ENCODE measurements around the gene TRAPPC2L.

TRAPPC2L gene

DNA sequence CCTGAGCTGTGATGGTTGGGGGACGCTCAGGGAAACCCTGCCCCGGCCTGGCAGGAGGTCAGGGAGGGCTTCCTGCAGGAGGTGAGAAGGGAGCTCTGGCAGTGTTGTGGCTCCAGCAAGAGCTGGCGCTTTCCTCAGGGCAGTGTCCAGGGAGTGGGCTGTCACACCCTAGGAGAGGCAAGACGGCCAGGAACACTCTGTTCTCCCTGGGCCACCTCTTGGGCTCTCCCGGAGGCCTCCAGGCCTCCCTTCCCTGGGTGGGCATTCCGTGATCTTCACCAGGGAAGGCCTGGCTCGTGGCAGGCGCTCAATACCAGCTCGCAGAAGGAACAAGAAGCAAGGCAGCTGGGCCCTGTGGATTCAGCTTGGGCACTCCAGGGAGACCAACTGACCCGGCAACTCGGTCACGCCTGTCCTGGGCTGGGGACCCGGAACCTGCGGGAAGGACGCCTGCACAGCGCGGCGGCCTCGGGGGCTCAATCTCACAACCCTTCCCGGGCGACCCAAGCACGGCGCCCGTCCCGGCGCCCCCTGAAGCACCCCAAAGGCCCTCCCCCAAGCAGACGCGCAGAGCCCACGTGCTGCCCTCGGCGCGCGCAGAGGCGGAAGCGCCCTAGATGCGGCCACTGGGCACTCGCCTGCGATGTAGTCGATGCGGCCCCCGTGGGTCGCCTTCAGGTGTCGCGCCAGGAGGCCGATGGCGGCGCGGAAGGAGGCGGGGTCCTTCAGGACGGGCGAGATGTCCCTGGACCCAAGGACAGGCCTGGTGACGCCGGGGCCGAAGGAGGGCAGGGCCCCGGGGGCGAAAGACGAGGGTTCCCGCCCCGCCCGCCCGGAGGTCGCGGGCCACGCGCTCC is 45.8 kb upstream of the TRAPPC2L start:
- peak; percentile 71 for DNase-seq (ENCODE audit: low read depth)

DNA sequence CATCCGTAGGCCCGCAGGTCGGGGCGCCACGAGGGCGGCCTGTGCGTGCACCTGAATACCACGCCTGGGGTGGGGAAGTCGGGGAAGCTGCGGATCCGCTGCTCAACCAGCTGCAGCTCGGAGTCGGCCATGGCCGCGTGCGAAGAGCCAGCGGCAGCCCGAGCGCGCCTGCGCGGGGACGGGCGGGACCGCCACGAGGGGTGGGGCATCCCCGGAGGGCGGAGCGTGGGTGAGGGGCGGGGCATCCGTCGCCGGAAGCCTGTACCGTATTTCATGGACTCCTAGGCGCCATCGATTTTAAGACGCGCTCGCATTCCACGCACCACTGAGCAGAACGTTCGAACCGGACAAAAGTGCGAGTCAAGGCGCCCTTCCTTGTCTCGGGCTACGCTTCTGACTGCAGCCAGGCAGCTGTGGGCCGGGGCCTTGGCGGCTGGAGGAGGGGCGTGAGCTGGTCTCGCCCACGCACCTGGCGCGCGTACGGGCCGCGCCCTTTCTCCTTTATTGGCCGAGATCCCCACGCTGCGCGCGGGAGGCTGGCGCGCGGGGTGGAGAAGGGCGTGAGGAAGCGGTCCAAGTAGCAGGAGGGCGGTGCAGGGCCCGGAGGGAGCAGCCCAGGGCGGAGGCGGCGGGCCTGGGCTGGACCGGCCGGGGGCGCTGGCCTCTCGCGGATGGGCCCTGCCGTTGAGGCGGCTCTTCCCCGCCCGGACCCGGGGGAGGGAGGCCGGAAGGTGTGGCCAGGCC is 45.0 kb upstream of the TRAPPC2L start, which contains the start of gene APRT:
TSS of gene APRT (minus strand) at position 160 of the 744 bp plus-strand sequence. CDS start at position 131, 29 bp downstream.
- TF ChIP-seq, protein P1, sequence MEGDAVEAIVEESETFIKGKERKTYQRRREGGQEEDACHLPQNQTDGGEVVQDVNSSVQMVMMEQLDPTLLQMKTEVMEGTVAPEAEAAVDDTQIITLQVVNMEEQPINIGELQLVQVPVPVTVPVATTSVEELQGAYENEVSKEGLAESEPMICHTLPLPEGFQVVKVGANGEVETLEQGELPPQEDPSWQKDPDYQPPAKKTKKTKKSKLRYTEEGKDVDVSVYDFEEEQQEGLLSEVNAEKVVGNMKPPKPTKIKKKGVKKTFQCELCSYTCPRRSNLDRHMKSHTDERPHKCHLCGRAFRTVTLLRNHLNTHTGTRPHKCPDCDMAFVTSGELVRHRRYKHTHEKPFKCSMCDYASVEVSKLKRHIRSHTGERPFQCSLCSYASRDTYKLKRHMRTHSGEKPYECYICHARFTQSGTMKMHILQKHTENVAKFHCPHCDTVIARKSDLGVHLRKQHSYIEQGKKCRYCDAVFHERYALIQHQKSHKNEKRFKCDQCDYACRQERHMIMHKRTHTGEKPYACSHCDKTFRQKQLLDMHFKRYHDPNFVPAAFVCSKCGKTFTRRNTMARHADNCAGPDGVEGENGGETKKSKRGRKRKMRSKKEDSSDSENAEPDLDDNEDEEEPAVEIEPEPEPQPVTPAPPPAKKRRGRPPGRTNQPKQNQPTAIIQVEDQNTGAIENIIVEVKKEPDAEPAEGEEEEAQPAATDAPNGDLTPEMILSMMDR (conservative IDR thresholded peaks at IDR 0.05; ENCODE audit: low read length), result no peak
- H3K4me3 ChIP-seq (ENCODE audit: low read length), result peak within 1 kb of the TSS; percentile 74
- DNase-seq (ENCODE audit: low read depth), result peak; percentile 92

More for the DNA sequence above, 45.8 kb upstream of the TRAPPC2L start:
- TF ChIP-seq, protein P1 (conservative IDR thresholded peaks at IDR 0.05; ENCODE audit: low read length), result no peak
- peak overlapping the region; percentile 74 for H3K4me3 ChIP-seq (ENCODE audit: low read length)

DNA sequence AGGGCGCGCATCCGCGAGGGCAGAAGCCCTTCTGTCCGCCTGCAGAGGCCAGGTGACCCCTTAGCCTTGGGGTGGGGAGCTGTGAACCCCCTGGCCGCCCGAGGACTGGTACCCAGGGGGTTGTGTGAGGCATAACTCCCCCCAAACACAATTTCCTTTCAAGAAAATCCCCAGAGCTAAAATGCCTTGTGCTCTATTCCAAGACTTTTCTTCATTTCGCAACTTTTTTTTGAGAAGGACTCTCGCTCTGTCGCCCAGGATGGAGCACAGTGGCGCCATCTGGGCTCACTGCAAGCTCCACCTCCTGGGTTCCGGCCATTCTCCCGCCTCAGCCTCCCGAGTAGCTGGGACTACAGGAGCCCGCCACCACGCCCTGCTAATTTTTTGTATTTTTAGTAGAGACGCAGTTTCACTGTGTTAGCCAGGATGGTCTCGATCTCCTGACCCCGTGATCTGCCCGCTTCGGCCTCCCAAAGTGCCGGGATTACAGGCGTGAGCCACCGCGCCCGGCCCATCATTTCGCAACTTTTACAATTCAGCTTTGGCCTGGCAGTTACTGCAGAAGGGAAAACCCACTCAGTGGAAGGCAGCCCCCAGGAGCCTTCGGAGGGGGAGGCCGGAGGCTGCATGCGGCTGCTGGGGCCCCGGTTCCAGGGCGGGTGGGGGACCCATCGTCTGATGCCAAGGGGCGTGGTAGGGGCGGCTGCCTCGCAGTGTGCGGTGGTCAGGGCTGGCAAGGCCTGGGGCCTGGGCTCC is 44.2 kb upstream of the TRAPPC2L start:
- TF ChIP-seq, protein P1 (conservative IDR thresholded peaks at IDR 0.05; ENCODE audit: low read length), result peak; percentile 15; the same call in 1 of the 2 replicates
- peak; percentile 63 for DNase-seq (ENCODE audit: low read depth)
- H3K4me3 ChIP-seq (ENCODE audit: low read length), result peak overlapping the region; percentile 74

DNA sequence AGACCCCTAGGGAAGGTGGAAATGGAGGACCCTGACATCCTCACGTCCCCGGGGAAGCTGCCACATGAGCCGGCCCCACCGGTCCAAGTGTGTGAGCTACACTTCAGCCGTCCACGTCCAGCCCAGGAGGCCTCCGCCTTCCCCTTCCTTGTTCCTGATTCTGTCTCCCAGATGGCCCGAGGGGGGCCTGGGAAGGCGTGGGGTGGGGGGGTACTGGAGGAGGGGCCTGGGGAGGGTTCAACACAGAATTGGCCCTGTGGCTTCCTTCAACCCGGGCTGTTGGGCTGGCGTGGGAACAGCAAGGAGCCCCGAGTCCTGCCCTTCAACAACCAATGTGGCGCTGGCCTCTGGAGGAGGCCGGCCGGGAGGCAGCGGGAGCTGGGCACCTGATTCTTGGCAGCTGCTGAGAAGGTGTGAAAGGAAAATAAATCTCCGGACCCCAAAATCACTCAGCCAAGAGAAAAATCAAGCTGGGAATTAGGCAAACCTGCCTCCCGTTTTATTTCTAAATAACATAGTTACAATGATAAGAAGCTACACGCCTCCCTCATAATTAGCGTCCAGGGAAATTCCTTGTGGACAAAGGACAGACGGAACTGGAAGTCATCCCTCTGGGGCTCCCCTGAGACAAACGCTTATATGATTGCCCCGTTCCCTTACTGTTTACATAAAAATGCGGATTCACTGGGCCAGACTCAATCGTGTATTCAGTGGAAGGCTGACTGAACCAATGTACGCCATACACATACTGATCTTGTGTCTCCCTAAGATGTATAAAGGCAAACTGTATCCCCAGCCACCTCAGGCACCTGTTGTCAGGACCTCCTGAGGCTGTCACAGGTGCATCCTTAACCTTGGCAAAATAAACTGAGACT is 43.4 kb upstream of the TRAPPC2L start:
- TF ChIP-seq, protein P1 (conservative IDR thresholded peaks at IDR 0.05; ENCODE audit: low read length), result no peak
- no peak for DNase-seq (ENCODE audit: low read depth)
- no peak overlapping the region for H3K4me3 ChIP-seq (ENCODE audit: low read length)

DNA sequence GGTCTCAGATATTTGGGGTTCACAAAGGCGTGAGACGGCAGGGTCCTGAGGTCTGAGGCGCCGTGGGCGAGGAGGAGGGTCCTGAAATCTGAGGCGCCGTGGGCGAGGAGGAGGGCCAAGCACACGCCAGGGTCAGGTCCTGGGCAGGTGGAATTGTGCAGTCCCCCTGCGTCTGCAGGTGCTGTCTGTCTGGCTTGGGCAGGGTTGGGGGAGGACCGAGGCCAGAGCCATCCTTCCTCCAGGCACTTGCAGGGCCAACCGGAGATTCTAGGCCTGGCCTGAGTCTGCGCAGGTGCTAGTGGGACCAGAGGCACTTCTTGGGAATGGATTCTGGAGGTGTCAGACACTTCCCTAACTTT is 42.8 kb upstream of the TRAPPC2L start:
- TF ChIP-seq, protein P1 (conservative IDR thresholded peaks at IDR 0.05; ENCODE audit: low read length), result no peak
- no peak overlapping the region for H3K4me3 ChIP-seq (ENCODE audit: low read length)
- DNase-seq (ENCODE audit: low read depth), result no peak

DNA sequence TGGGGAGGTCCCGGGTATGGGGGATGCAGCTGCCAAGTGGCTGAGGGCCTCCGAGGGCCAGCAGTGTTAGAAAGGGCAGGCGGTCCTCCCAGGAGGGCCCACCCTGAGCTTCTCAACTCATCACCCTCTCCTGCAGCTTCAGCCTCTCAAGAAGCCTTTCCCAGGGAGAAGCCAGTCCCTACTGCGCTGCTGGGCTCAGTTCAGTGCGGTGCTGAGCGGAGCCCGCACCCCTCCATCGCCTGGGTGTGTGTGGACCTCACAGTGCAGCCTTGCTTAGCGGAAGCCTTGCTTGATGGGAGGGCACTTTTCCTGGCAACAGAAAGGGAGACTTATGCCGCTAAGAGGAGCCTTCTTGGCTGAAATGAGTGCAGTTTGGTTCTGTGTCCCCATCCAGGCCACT is 41.7 kb upstream of the TRAPPC2L start:
- no peak overlapping the region for H3K4me3 ChIP-seq (ENCODE audit: low read length)
- TF ChIP-seq, protein P1 (conservative IDR thresholded peaks at IDR 0.05; ENCODE audit: low read length), result no peak
- no peak for DNase-seq (ENCODE audit: low read depth)

Measured in AG10803 (cell line).